ENCODE results near the gene AIFM3.
A peak's percentile ranks its signal among the peaks of the same experiment; 100 is the strongest.
"Not testable (repeated sequence)": the region's sequence is repeated elsewhere in the genome, so short reads cannot be mapped to it uniquely, and the experiment has no call there.

AIFM3 gene

DNA sequence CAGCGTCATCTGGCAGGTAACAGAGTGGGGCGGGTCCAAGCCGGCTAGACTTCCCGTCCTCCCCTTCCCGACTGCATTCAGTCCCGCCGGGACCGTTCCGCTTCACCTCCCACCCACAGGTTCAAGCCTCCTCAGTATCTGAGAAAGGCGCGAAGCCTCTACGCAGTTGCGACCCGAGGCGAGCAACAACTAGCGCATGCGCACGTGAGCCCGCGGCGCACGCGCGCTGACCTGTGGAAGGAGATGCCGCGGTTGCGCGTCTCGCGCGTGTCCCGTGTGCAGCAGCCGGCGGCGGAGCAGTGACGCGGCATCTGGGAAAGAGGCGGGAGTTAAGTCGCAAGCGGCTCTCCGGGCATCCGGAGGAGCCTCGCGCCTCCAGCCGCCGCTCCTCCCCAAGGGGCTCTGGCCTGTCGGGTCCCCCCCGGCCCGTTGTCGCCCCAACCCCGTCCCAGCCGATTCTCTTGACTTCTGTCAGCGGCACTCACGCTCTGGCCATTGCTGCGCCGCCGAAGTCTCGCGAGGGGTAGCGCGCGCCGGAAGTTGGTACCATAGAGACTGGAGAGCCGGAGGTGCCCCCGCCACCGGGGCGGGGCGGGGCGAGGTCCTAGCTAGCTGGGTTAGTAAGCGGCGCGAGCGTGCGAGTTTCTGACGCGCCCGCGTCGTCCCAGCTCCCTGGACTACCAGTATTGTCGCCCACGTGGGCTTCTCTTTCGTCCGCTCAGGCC, 34.7 kb downstream of the AIFM3 start, which contains the start of gene THAP7:
TSS of gene THAP7 (minus strand) at position 518 of the 725 bp plus-strand sequence. CDS start at position 311, 207 bp downstream.
- H3K27me3 Mint-ChIP-seq (ENCODE audit: low read depth), result no peaks in the 10 kb centered on the region
- TF ChIP-seq, protein P1, sequence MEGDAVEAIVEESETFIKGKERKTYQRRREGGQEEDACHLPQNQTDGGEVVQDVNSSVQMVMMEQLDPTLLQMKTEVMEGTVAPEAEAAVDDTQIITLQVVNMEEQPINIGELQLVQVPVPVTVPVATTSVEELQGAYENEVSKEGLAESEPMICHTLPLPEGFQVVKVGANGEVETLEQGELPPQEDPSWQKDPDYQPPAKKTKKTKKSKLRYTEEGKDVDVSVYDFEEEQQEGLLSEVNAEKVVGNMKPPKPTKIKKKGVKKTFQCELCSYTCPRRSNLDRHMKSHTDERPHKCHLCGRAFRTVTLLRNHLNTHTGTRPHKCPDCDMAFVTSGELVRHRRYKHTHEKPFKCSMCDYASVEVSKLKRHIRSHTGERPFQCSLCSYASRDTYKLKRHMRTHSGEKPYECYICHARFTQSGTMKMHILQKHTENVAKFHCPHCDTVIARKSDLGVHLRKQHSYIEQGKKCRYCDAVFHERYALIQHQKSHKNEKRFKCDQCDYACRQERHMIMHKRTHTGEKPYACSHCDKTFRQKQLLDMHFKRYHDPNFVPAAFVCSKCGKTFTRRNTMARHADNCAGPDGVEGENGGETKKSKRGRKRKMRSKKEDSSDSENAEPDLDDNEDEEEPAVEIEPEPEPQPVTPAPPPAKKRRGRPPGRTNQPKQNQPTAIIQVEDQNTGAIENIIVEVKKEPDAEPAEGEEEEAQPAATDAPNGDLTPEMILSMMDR (IDR thresholded peaks at IDR 0.05; ENCODE audit: unreplicated experiment in 3 of 3), result no peak
- no peaks in the 10 kb centered on the region for H3K9me3 Mint-ChIP-seq
- H3K4me1 Mint-ChIP-seq, result peaks cover 27% of the 10 kb centered on the region
- H3K36me3 Mint-ChIP-seq (ENCODE audit: low read depth), result peaks cover 3% of the 10 kb centered on the region
- peak within 1 kb of the TSS; percentile 93 to 97 (median 95) for H3K4me3 Mint-ChIP-seq
- peak within 1 kb of the TSS; percentile 99 for H3K27ac Mint-ChIP-seq

DNA sequence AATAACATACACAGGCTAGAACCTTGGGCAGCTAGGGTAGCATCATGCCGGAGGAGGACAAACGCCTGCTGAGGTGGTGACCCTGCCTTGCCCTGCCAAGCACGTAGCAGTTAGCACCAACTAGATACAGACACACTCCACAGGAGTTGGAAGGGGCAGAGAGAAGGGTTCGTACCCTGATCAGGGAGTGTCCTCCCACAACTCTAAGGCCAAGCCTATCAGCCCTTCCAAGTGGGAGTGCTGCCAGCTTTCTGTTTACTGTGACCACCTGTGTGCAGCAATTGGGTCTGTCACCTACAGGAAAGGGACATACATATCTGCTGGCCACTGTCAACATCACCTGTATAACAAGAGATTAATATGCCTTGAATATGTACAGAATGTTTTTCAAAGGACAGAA, 36.7 kb downstream of the AIFM3 start:
- Mint-ChIP-seq H3K9me3 (no peaks in the 10 kb centered on the region), H3K36me3 (ENCODE audit: low read depth) (no peaks in the 10 kb centered on the region), H3K4me3 (peak overlapping the region; percentile 93 to 97 (median 95)), H3K4me1 (peaks cover 27% of the 10 kb centered on the region), H3K27me3 (ENCODE audit: low read depth) (no peaks in the 10 kb centered on the region), H3K27ac (peak overlapping the region in 2 of 3 experiments; percentile 99)
- TF ChIP-seq, protein P1 (IDR thresholded peaks at IDR 0.05; ENCODE audit: unreplicated experiment in 3 of 3), result no peak

DNA sequence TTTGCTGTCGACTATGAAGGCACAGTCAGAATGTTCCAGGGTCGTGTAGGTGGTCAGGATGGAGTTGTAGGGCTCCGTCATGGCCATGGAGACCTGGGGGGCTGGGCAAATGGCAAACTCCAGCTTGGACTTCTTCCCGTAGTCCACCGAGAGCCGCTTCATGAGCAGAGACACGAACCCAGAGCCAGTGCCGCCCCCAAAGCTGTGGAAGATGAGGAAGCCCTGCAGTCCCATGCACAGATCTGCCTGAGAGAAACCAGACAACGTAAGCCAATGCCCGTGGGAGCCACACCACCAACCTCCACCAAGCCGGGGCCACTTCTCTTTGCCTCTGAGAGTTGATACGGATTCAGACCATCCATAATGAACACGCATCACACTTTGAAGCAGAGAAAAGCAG, 42.2 kb downstream of the AIFM3 start:
- not testable (repeated sequence) for H3K9me3 Mint-ChIP-seq; H3K27ac Mint-ChIP-seq; H3K36me3 Mint-ChIP-seq (ENCODE audit: low read depth); H3K4me1 Mint-ChIP-seq; H3K27me3 Mint-ChIP-seq (ENCODE audit: low read depth)
- H3K4me3 Mint-ChIP-seq, result peak overlapping the region in 2 of 3 experiments; percentile 24 to 25

DNA sequence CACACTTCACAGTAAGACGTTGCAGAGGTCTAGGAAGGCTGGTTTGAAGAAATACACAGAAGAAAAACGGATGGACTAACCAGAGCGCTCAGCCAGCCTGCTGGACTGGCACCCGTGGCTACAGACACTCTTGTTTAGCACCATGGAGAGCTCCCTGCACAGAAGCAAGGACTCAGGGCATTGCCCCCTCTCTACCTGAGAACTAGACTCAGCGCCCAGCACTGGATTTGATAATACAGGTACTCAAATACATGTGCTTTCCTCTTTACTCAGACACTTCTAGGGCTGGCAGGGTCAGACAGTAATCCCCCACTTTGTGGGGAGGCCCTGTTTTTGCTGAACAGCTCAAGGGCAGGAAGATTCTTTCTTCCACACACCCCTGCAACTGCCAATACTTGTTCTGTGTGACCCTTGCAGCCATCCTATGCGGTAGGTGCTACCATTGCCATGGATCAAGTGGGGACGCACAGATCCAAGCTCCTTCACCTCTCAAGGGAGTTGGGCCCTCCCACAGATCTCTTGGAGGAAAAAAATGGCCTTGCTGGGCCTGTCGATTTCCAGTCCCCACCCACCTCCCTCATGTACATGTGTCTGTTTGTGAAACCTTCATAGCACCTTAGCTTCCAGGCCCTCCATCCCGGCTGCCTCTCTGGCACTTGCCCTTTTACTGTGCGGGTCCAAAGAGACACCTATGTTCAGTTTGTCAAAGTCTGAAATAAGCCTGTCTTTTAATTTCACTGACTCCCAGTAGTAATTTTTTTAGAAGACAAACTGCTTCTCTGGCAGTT, 42.8 kb downstream of the AIFM3 start:
- TF ChIP-seq, protein P1 (IDR thresholded peaks at IDR 0.05; ENCODE audit: unreplicated experiment in 3 of 3), result no peak
- Mint-ChIP-seq H3K27ac (peak overlapping the region in 2 of 3 experiments; percentile 23 to 34), H3K36me3 (ENCODE audit: low read depth) (peaks cover 6% of the 10 kb centered on the region), H3K4me1 (peaks cover 16% of the 10 kb centered on the region), H3K9me3 (no peaks in the 10 kb centered on the region), H3K4me3 (peak overlapping the region in 2 of 3 experiments; percentile 24 to 25), H3K27me3 (ENCODE audit: low read depth) (no peaks in the 10 kb centered on the region)

DNA sequence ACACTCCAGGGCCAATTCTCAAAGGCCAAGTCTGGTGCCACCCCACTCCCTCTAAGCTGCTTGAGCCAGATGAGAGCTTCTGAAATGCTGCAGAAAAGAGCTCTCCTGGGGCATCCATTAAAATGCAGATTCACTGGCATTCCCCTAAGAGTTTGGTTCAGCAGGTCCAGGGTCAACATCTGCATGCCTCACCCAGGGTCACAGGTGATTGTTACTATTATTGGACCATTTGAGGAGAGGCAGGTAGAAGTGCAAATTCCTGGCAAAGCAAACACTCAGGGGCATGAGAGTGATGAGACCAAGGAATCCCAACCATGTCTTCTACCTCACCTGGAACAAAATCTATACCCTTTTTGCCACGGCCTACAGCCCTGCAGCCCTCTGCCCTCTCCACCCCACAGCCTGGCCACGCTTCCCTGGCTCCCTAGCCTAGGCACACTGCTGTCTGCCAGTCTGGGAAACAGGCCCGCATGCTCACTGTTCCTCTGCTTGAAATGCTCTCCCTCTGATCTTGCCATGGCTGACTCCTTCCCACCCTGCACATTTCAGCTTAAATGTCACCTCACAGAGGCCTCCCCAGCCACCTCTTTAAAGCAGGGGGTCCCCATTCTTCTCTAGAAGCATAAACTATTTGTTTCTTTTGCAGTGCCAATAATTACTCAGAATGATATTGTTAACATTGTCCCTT, 43.5 kb downstream of the AIFM3 start:
- H3K4me3 Mint-ChIP-seq, result no peak overlapping the region
- H3K36me3 Mint-ChIP-seq (ENCODE audit: low read depth), result peaks cover 6% of the 10 kb centered on the region
- H3K27ac Mint-ChIP-seq, result no peak overlapping the region
- no peaks in the 10 kb centered on the region for H3K27me3 Mint-ChIP-seq (ENCODE audit: low read depth)
- TF ChIP-seq, protein P1 (IDR thresholded peaks at IDR 0.05; ENCODE audit: unreplicated experiment in 3 of 3), result no peak
- H3K4me1 Mint-ChIP-seq, result peaks cover 23% of the 10 kb centered on the region
- no peaks in the 10 kb centered on the region for H3K9me3 Mint-ChIP-seq

All from nephron (organoid).